HepG2 (cell line): ENCODE data around the gene HK2. TPM values are rescaled to one million over a fixed set of nuclear protein-coding genes. Genes with fewer than 3 reads are reported as not detected.
A peak's percentile ranks its signal among the peaks of the same experiment; 100 is the strongest.

Source experiments
- ARID3A ChIP-seq: IDR thresholded peaks from 2 replicates; pipeline ENCODE4 v1.6.1; 2012; ENCODE audit warnings: low read depth, low read length, improper control_type of control experiment
- ATF1 ChIP-seq: IDR thresholded peaks from 2 replicates; pipeline ENCODE4 v1.6.1; 2016; ENCODE audit warnings: mild to moderate bottlenecking, control low read depth
- CBX5 ChIP-seq: sonication (generic); formaldehyde crosslinking; IDR thresholded peaks from 2 replicates; pipeline ENCODE4 v1.4.0; 2020; ENCODE audit warnings: missing genetic modification reagents, borderline replicate concordance
- CENPBD1 ChIP-seq: sonication (generic); formaldehyde crosslinking; IDR thresholded peaks from 2 replicates; pipeline ENCODE4 v1.8.0; 2022; ENCODE audit warnings: missing genetic modification reagents, low read depth, mild to moderate bottlenecking, borderline replicate concordance
- KLF12 ChIP-seq: sonication (generic); formaldehyde crosslinking; IDR thresholded peaks from 2 replicates; pipeline ENCODE4 v1.4.0; 2020; ENCODE audit warnings: missing genetic modification reagents, borderline replicate concordance
- KLF16 ChIP-seq, 2 experiments: sonication (generic) in 1 of 2; formaldehyde crosslinking in 1 of 2; IDR thresholded peaks; 2 replicates each; pipeline versions ENCODE4 v1.6.1 to v1.8.0; 2016 to 2023; ENCODE audit warnings: missing genetic modification reagents in 2 of 2, missing compliant biosample characterization in 1 of 2
- MAZ ChIP-seq, 2 experiments: sonication (generic) in 1 of 2; formaldehyde crosslinking in 1 of 2; IDR thresholded peaks; 2 replicates each; pipeline versions ENCODE4 v1.5.0 to v1.6.1; 2012 to 2020; ENCODE audit warnings: low read depth in 2 of 2, mild to moderate bottlenecking in 2 of 2, borderline replicate concordance in 1 of 2, improper control_type of control experiment in 1 of 2, low read length in 1 of 2, missing genetic modification reagents in 1 of 2, moderate library complexity in 1 of 2
- MEIS1 ChIP-seq: sonication (generic); formaldehyde crosslinking; IDR thresholded peaks from 2 replicates; pipeline ENCODE4 v1.9.0; 2021; ENCODE audit warnings: mild to moderate bottlenecking, missing genetic modification reagents, moderate library complexity, borderline replicate concordance
- RBM39 ChIP-seq: fragments of 200-400 bp; formaldehyde crosslinking; IDR thresholded peaks from one replicate; pipeline ENCODE4 v1.6.1; 2018; ENCODE audit warnings: antibody characterized with exemption, mild to moderate bottlenecking, low read depth, low read length; ENCODE audit not compliant: poor library complexity, severe bottlenecking
- RNF219 ChIP-seq: sonication (generic); formaldehyde crosslinking; IDR thresholded peaks from 2 replicates; pipeline ENCODE4 v1.5.0; 2020; ENCODE audit warnings: mild to moderate bottlenecking, missing genetic modification reagents
- SRSF1 ChIP-seq: fragments of 200-400 bp; formaldehyde crosslinking; optimal IDR thresholded peaks from 2 replicates; pipeline ENCODE3; 2017; ENCODE audit warnings: mild to moderate bottlenecking, low read depth, low read length, moderate library complexity
- THAP9 ChIP-seq: sonication (generic); formaldehyde crosslinking; IDR thresholded peaks from 2 replicates; pipeline ENCODE4; 2020; ENCODE audit warnings: missing genetic modification reagents, mild to moderate bottlenecking, borderline replicate concordance
- ZEB1 ChIP-seq: IDR thresholded peaks from 2 replicates; pipeline ENCODE4 v1.6.1; 2012; ENCODE audit warnings: mild to moderate bottlenecking, low read depth, inconsistent platforms; ENCODE audit not compliant: insufficient replicate concordance
- ZNF350 ChIP-seq: sonication (generic); formaldehyde crosslinking; IDR thresholded peaks from 2 replicates; pipeline ENCODE4 v1.4.0; 2020; ENCODE audit warnings: mild to moderate bottlenecking, low read depth, missing genetic modification reagents, borderline replicate concordance
- ZNF619 ChIP-seq: sonication (generic); formaldehyde crosslinking; IDR thresholded peaks from 2 replicates; pipeline ENCODE4 v1.4.0; 2020; ENCODE audit warnings: mild to moderate bottlenecking, missing genetic modification reagents
- ZNF775 ChIP-seq: sonication (generic); formaldehyde crosslinking; IDR thresholded peaks from 2 replicates; pipeline ENCODE4 v1.4.0; 2020; ENCODE audit warnings: missing genetic modification reagents, mild to moderate bottlenecking, moderate library complexity, borderline replicate concordance
- ZNF784 ChIP-seq: sonication (generic); formaldehyde crosslinking; IDR thresholded peaks from 2 replicates; pipeline ENCODE4 v1.5.1; 2020; ENCODE audit warnings: missing genetic modification reagents, mild to moderate bottlenecking, borderline replicate concordance
- ZNF891 ChIP-seq: sonication (generic); formaldehyde crosslinking; IDR thresholded peaks from 2 replicates; pipeline ENCODE4 v1.5.0; 2020; ENCODE audit warnings: mild to moderate bottlenecking, missing genetic modification reagents
- polyA plus RNA-seq, 8 experiments: library from polyadenylated mRNA; depleted of rRNA in 3 of 8; stranded (reverse) in 7 of 8; unstranded in 1 of 8; fragments of >200 nt; fragmentation: Illumina TruSeq in 4 of 8; extraction: Trizol in 4 of 8; gene quantifications; 2 replicates each; pipeline versions ENCODE4 v1.2.1 to v1.2.3, GENCODE V29; 2011 to 2016; ENCODE audit warnings: low read depth in 4 of 8, missing spikeins in 1 of 8, mixed read lengths in 1 of 8; ENCODE audit not compliant: insufficient read depth in 1 of 8
- total RNA-seq, 5 experiments: library from RNA; depleted of rRNA; stranded (reverse); fragments of >200 nt; fragmentation: Illumina TruSeq; extraction: Trizol; gene quantifications; 2 replicates each; pipeline ENCODE4 v1.2.3, GENCODE V29; 2016; ENCODE audit warnings: low read depth in 1 of 5

HK2 gene
- total and polyA plus RNA-seq, 2 of the 13 experiments (the other 11 are each of a cell fraction or from before 2014, with no cell fraction given): 13.2 to 101 TPM

- peak; percentile 93 for TF ChIP-seq THAP9
- TF ChIP-seq CENPBD1 (CRISPR knock-in tag): no peak
- no peak for TF ChIP-seq ZEB1
- peak; percentile 59; the same call in 1 of the 2 replicates for TF ChIP-seq ZNF350 (CRISPR knock-in tag)
- peak; percentile 57; the same call in 1 of the 2 replicates for TF ChIP-seq RNF219
- TF ChIP-seq ZNF891 (CRISPR knock-in tag): peak; percentile 78; the same call in 1 of the 2 replicates
- 0 out of 2 replicates have a peak, but pooled peaks have one; percentile 25 for TF ChIP-seq KLF12 (CRISPR knock-in tag)
- TF ChIP-seq SRSF1: peak; percentile 14
- TF ChIP-seq ZNF784 (CRISPR knock-in tag): peak; percentile 77; the same call in 1 of the 2 replicates
- 0 out of 2 replicates have a peak, but pooled peaks have one; percentile 26 for TF ChIP-seq ZNF775
- peak; percentile 57 for TF ChIP-seq RBM39
- TF ChIP-seq ARID3A: no peak
- 0 out of 2 replicates have a peak, but pooled peaks have one; percentile 22 for TF ChIP-seq MAZ (IDR thresholded peaks at IDR 0.05; ENCODE audit: borderline replicate concordance, low read depth, low read length)
- TF ChIP-seq MAZ (CRISPR knock-in tag; IDR thresholded peaks at IDR 0.05; ENCODE audit: low read depth): no peak
- peak in 1 of 2 experiments; percentile 21; a peak in 1 of 4 replicates for TF ChIP-seq KLF16 (CRISPR knock-in tag; IDR thresholded peaks at IDR 0.05)
- TF ChIP-seq ATF1: 0 out of 2 replicates have a peak, but pooled peaks have one; percentile 17
- TF ChIP-seq MEIS1 (CRISPR knock-in tag): 0 out of 2 replicates have a peak, but pooled peaks have one; percentile 68
- TF ChIP-seq ZNF619 (CRISPR knock-in tag): peak; percentile 91
- 0 out of 2 replicates have a peak, but pooled peaks have one; percentile 5 for TF ChIP-seq CBX5 (CRISPR knock-in tag)
Observed at GRCh38 chr2:74924463-74925265, 90.7 kb downstream of the HK2 start (continued).
